HL-60 (cell line): ENCODE measurements around the gene IL12RB1.
A peak's percentile ranks its signal among the peaks of the same experiment; 100 is the strongest.

Source experiments
- DNase-seq, 2 experiments: peaks; one replicate each; pipeline ENCODE4 v3.0.0-alpha.2; 2010 to 2020; ENCODE audit warnings: low read depth in 1 of 2, low spot score in 1 of 2
- H3K27ac ChIP-seq: fragments of 250-450 bp; sonication (Bioruptor Pico); replicated peaks from 2 replicates; pipeline ENCODE4 v1.5.1; 2020; ENCODE audit warnings: mild to moderate bottlenecking, moderate library complexity
- H3K27me3 ChIP-seq: fragments of 250-450 bp; sonication (Bioruptor Pico); 2 replicates; pipeline ENCODE4 v1.5.1; 2021; ENCODE audit warnings: mild to moderate bottlenecking, moderate library complexity; ENCODE audit not compliant: insufficient read depth, poor library complexity, severe bottlenecking
- H3K4me3 ChIP-seq: replicated peaks from 2 replicates; pipeline ENCODE4 v1.5.1; 2011; ENCODE audit warnings: mild to moderate bottlenecking, control low read depth, low read length; ENCODE audit not compliant: insufficient read depth
- GABPA ChIP-seq: IDR thresholded peaks from 2 replicates; pipeline ENCODE4 v1.6.1; 2012; ENCODE audit warnings: low read depth
- POLR2AphosphoS5 ChIP-seq: IDR thresholded peaks from 2 replicates; pipeline ENCODE4 v1.6.1; 2012; ENCODE audit warnings: low read depth
- REST ChIP-seq: IDR thresholded peaks from 2 replicates; pipeline ENCODE4 v1.6.1; 2012; ENCODE audit warnings: low read depth; ENCODE audit not compliant: insufficient replicate concordance
- SPI1 ChIP-seq: IDR thresholded peaks from 2 replicates; pipeline ENCODE4 v1.6.1; 2012; ENCODE audit warnings: low read depth, mild to moderate bottlenecking, borderline replicate concordance
- TF ChIP-seq, protein P1 (sequence below): IDR thresholded peaks from one replicate; pipeline ENCODE4 v1.5.1; 2011; ENCODE audit warnings: low read length, control low read depth, inconsistent platforms; ENCODE audit not compliant: insufficient read depth

The IL12RB1 gene

DNA sequence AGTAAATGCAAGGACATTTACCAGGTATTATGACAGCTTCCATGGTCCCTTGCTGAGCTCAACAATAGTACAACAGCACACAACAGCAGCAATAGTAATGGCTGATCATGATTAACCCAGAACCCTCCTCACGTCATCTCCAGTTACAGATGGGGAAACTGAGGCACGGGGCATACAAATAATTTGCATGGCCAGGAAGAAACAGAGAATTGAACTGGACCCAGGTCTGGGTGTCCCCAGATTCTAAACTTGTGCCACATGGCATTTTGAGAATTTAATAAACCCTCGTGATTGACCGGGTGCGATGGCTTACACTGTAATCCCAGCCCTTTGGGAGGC lies 18.0 kb upstream of the IL12RB1 start:
- H3K27ac ChIP-seq = peak overlapping the region; percentile 34
- TF ChIP-seq SPI1 = no peak
- TF ChIP-seq POLR2AphosphoS5 = no peak
- no peak for TF ChIP-seq REST
- TF ChIP-seq, protein P1, sequence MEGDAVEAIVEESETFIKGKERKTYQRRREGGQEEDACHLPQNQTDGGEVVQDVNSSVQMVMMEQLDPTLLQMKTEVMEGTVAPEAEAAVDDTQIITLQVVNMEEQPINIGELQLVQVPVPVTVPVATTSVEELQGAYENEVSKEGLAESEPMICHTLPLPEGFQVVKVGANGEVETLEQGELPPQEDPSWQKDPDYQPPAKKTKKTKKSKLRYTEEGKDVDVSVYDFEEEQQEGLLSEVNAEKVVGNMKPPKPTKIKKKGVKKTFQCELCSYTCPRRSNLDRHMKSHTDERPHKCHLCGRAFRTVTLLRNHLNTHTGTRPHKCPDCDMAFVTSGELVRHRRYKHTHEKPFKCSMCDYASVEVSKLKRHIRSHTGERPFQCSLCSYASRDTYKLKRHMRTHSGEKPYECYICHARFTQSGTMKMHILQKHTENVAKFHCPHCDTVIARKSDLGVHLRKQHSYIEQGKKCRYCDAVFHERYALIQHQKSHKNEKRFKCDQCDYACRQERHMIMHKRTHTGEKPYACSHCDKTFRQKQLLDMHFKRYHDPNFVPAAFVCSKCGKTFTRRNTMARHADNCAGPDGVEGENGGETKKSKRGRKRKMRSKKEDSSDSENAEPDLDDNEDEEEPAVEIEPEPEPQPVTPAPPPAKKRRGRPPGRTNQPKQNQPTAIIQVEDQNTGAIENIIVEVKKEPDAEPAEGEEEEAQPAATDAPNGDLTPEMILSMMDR = no peak
- TF ChIP-seq GABPA = no peak
- no peak for DNase-seq
- H3K4me3 ChIP-seq = peak overlapping the region; percentile 39; the same call in 1 of the 2 replicates
- no peaks in the 10 kb centered on the region for H3K27me3 ChIP-seq

DNA sequence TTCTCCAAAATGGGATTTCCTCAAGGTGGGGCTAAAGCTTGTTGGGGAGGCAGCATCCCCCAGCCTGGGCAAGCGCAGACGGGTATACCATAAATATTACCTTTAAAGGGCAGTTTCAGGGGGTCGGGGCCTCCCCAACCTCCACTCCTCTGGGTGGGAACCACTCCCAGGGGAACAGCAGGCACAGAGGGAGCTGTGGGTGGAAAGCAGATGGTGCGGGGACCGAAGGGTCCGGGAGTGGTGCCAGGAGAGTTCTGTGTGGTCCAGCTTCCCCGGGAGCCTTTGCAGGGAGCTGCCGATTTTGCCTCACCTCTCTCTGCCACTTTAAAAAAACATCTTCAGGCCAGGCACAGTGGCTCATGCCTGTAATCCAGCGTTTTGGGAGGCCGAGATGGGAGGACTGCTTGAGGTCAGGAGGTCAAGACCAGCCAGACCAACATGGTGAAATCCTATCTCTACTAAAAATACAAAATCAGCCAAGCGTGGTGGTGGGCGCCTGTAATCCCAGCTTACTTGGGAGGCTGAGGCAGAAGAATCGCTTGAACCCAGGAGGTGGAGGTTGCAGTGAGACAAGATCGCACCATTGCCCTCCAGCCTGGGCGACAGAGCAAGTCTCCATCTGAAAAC lies 16.3 kb upstream of the IL12RB1 start:
- H3K4me3 ChIP-seq = no peak overlapping the region
- no peaks in the 10 kb centered on the region for H3K27me3 ChIP-seq
- no peak overlapping the region for H3K27ac ChIP-seq
- DNase-seq = no peak
- TF ChIP-seq REST (no peak), POLR2AphosphoS5 (no peak), SPI1 (no peak), GABPA (no peak)
- TF ChIP-seq, protein P1 = no peak

- DNase-seq = no peak
- no peaks in the 10 kb centered on the region for H3K27me3 ChIP-seq
- TF ChIP-seq GABPA (no peak), SPI1 (no peak), REST (no peak), POLR2AphosphoS5 (no peak)
- TF ChIP-seq, protein P1 = no peak
- no peak overlapping the region for H3K4me3 ChIP-seq
- no peak overlapping the region for H3K27ac ChIP-seq
These were observed 14.5 kb upstream of the IL12RB1 start for GRCh38 chr19:18101268-18101667.
